SK-N-SH (cell line): ENCODE data around the gene KDM2A.
A peak's percentile ranks its signal among the peaks of the same experiment; 100 is the strongest.

Source experiments
- CHD2 ChIP-seq: fragments of 150-350 bp; IDR thresholded peaks from 2 replicates; pipeline ENCODE4 v1.6.1; 2018; ENCODE audit warnings: low read length; ENCODE audit not compliant: partially characterized antibody
- GATA2 ChIP-seq: sonication (generic); formaldehyde crosslinking; IDR thresholded peaks from 2 replicates; pipeline ENCODE4 v1.5.0; 2020; ENCODE audit warnings: mild to moderate bottlenecking, missing genetic modification reagents
- SMC3 ChIP-seq: IDR thresholded peaks from 2 replicates; pipeline ENCODE4 v1.6.1; 2012; ENCODE audit warnings: low read depth, low read length, improper control_type of control experiment
- YY1 ChIP-seq: IDR thresholded peaks from 2 replicates; pipeline ENCODE4 v1.4.0; 2012; ENCODE audit warnings: low read depth, mild to moderate bottlenecking
- TF ChIP-seq, protein P1 (sequence below): fragments of 200-600 bp; sonication (generic); IDR thresholded peaks from 2 replicates; pipeline ENCODE4 v1.6.1; 2017; ENCODE audit warnings: antibody characterized with exemption, mild to moderate bottlenecking, moderate library complexity
- TF ChIP-seq, protein P2 (sequence below): IDR thresholded peaks from 2 replicates; pipeline ENCODE4; 2012

DNA sequence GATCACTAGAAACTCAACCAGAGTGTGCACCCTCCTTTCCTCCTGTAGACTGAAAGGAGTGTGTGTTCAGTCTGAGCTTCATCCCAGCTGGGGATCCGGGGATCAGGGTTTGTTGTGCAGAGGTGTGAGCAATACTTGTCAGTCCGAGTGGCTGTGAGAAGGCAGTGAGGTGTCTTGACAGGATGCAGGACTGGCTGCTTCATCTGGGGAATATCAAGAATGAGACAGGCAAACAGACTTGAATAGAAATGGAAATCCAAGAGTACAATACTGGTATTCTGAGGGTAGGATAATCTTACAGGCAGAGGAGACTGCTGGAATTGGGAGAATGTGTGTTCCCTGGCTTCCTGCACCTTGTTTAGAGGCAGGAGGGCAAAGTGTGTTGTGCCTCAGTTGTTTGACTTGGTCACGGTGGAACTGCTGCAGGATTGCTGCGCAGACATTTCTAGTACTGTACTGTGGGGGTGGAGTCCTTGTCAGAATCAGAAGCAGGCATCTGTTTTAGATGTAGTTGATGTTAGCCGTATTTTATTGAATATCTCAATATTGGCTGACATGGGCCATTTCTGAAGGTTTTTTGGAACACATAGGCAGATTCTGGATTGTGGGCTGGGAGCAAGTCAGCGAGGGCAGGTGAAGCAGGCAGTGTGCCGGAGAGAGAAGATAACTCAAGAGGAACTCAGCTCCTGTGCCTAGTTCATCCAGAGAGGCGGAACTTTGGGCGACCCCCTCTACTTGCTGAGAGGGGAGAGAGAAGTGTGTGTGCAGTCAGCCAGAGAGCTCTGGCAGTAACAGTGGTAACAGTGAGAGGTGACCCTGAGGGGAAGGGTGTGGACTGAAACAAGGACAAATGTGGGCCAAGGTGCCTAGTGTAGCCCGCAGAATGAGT lies 120.1 kb downstream of the KDM2A start:
- TF ChIP-seq YY1 = no peak
- TF ChIP-seq, protein P1, sequence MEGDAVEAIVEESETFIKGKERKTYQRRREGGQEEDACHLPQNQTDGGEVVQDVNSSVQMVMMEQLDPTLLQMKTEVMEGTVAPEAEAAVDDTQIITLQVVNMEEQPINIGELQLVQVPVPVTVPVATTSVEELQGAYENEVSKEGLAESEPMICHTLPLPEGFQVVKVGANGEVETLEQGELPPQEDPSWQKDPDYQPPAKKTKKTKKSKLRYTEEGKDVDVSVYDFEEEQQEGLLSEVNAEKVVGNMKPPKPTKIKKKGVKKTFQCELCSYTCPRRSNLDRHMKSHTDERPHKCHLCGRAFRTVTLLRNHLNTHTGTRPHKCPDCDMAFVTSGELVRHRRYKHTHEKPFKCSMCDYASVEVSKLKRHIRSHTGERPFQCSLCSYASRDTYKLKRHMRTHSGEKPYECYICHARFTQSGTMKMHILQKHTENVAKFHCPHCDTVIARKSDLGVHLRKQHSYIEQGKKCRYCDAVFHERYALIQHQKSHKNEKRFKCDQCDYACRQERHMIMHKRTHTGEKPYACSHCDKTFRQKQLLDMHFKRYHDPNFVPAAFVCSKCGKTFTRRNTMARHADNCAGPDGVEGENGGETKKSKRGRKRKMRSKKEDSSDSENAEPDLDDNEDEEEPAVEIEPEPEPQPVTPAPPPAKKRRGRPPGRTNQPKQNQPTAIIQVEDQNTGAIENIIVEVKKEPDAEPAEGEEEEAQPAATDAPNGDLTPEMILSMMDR = no peak
- TF ChIP-seq SMC3 = no peak
- TF ChIP-seq GATA2 = no peak
- TF ChIP-seq, protein P2, sequence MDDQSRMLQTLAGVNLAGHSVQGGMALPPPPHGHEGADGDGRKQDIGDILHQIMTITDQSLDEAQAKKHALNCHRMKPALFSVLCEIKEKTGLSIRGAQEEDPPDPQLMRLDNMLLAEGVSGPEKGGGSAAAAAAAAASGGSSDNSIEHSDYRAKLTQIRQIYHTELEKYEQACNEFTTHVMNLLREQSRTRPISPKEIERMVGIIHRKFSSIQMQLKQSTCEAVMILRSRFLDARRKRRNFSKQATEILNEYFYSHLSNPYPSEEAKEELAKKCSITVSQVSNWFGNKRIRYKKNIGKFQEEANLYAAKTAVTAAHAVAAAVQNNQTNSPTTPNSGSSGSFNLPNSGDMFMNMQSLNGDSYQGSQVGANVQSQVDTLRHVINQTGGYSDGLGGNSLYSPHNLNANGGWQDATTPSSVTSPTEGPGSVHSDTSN = peak; percentile 41
- no peak for TF ChIP-seq CHD2
